GM19193 (cell line): ENCODE results near the gene ATG4A.

Experiments
- POLR2A ChIP-seq: IDR thresholded peaks from 4 replicates; pipeline ENCODE4 v1.6.1; 2011; ENCODE audit not compliant: insufficient read depth, insufficient read length; ENCODE audit errors: extremely low read depth

The ATG4A gene

GRCh38 chrX:108090491-108091263 is 901 bp upstream of the ATG4A start:
- TF ChIP-seq POLR2A, result no peak

DNA sequence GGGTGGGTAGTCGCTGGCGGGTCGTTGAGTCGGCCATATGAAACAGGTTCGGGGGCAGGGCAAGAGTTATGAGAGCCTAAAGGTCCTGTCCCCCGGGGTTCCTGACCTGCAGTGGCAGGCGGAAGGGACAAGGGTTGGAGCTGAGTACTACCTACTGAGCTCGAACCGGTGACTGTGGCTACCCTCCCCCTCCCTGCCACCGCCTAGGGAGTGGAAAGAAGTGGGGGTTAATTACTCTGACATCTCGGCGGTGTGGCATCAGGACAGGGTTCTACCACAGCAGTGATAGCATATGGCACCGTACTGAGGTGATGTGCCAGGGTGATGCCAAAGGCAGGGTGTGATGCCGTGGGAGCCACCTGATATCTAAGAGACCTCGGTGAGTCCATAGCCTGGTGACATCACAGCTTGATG is 307 bp downstream of the ATG4A start:
- TF ChIP-seq POLR2A, result no peak

DNA sequence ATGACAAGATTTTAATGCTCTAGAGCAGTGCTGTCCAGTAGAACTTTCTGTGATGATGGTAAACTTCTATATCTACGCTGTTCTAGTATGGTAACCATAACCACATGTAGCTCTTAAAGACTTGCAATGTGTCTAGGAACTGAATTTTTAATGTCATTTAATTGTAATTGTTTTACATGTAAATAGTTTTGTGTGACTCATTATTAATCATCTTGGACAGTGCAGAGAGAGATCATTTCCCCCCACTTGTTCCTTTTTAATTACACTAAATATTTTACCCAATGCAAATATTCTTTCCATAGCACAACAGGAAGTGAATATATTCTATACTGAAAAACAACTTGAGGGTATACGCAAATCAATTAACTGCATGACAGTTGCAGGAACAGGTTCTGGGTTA is 5.8 kb downstream of the ATG4A start:
- TF ChIP-seq POLR2A, result no peak

- no peak for TF ChIP-seq POLR2A
Measured at GRCh38 chrX:108105473-108105872, 13.9 kb downstream of the ATG4A start.

GRCh38 chrX:108114541-108114940 is 23.0 kb downstream of the ATG4A start:
- TF ChIP-seq POLR2A, result no peak

- no peak for TF ChIP-seq POLR2A
Measured at GRCh38 chrX:108117988-108118387, 26.4 kb downstream of the ATG4A start.

GRCh38 chrX:108121291-108121690 is 29.7 kb downstream of the ATG4A start:
- TF ChIP-seq POLR2A, result no peak

DNA sequence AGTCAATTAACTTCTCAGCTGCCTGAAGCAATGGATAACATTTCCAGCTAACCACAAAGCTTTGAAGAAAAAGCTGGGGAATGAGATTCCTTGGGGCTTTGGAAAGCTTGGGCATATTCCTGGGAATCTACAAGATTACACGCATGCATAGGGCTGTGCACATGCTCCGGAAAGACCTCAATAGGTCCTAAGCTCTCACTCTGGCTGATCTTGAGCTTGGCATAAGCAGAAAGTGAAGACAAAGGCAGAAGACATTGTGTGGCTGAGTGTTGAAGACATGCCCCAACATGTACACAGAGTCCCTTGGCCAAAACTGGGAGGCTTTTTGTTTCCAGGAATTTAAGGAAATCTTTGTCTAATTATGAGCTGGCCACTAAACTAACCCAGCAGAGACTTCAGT is 31.2 kb downstream of the ATG4A start:
- no peak for TF ChIP-seq POLR2A

- TF ChIP-seq POLR2A, result no peak
Measured at GRCh38 chrX:108123591-108124366, 32.2 kb downstream of the ATG4A start.

DNA sequence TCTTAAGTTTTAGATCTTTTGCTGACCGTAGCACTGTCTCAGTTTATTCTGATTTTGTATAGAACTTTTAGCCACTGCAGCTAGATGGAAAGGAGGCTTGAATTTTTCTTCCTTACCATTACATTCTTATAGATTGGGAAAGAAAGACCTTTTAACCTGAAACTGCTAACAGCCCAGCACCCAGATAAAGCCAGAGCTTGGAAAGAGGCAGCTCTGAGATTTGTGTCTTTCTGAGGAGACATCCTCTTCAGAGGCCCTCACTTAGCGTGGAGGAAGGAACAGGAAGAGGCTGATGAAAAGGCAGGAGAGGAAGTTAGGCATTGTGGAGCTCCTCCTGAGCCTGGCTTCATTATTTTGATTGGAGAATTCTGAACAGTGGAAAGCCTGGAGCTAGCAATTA is 35.1 kb downstream of the ATG4A start:
- no peak for TF ChIP-seq POLR2A

GRCh38 chrX:108127152-108127551 is 35.6 kb downstream of the ATG4A start:
- TF ChIP-seq POLR2A, result no peak

DNA sequence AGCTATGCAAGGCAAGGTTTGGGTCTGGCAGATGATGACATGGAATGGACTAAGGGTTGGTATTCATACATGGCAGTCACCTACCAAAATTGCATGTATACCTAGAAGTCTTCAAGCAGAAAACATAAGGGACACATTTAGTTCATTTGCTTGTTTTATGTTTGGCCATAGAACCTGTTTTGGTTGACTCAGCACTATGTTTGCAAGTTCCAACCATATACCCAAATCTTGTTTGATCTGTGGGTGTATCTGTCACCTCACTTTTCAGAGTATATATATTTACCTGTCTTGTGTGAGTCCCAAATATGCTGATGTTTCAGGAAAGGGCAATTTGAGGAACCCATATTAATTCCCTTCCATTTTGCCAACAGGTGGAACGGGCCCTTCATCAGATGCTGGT is 39.3 kb downstream of the ATG4A start:
- TF ChIP-seq POLR2A, result no peak

GRCh38 chrX:108131471-108131870 is 39.9 kb downstream of the ATG4A start:
- TF ChIP-seq POLR2A, result no peak

DNA sequence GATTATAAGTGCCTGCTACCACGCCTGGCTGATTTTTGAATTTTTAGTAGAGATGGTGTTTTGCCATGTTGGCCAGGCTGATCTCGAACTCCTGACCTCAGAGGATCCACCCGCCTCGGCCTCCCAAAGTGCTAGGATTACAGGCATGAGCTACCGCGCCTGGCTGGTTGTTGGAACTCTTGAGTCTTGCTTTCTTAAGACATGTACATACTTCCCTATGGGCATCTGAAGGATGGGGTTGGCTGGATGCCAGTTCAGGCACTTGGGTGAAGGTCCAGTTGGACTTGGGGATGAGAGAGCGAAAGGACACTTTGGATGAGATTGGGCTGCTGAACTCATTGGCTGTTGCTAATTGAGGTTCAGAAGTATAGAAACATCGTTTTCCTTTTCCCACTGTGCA is 40.5 kb downstream of the ATG4A start:
- TF ChIP-seq POLR2A, result no peak

DNA sequence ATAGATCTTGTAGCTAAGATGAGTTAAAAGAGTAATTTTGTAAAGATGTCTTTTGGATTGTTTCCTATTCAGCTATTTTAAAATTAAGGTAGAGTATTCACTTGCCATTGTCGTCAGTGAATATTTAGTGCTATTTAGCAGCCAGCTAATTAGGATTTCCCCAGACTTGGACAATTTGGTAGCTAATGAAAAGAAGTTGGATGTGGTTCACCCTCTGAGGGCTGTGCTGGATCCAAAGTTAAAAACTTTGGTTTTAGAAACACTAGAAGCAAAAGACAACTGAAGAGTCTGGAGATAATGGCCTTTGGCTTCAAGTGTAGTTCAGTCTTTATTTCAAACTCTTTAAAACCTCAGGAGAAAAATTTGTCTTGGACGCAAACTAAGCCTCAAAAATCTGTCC is 41.3 kb downstream of the ATG4A start:
- TF ChIP-seq POLR2A, result no peak

- no peak for TF ChIP-seq POLR2A
Measured at GRCh38 chrX:108134724-108135123, 43.1 kb downstream of the ATG4A start.

DNA sequence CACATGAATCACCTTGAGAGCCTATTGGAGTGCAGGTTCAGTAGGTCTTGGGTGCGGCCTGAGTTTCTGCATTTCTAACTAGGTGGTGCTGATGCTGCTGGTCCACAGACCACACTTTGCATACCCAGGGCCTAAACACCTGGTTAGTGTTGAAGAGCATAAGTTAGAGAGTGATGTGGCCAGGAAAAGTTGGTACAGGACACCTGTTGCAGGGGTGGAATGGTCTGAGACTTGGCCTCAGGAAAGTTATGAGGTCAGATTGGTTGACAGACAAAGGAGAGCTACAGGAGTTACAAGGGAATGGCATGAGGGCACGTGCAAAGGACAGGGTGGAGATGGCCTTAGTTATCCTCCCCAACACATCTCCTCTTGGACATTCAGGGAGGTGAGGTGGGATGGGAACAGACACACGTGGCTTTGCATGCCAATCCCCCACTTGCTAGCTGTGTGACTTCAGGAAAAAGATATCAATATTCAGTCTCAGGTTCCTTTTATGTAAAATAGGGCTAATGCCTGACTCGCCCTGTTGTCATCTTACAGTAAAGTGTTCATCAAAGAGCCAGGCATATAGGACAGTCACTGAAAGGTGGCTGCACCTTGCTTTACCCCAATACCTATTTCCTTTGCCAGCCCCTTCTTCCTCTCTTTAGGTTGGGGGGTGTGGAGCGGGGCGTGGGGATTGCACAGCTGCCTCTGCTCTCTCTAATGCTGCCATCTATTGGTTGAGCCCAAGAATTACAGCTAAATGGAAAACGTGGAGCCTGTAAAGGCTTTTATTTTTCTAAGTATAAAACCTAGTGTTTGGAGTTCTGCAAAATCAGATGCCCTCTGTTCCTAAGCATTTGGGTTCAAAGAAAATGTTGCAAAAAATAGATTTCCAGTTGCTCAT is 47.5 kb downstream of the ATG4A start:
- TF ChIP-seq POLR2A, result no peak
